ENCODE results near the gene ZNRF3. TPM values are rescaled to one million over a fixed set of nuclear protein-coding genes. Genes with fewer than 3 reads are reported as not detected.
"Not testable (repeated sequence)": the region's sequence is repeated elsewhere in the genome, so short reads cannot be mapped to it uniquely, and the experiment has no call there.

The ZNRF3 gene
- total RNA-seq, 4 donors from 2014 or later = 6.1 to 23.2 (median 12.0) TPM

DNA sequence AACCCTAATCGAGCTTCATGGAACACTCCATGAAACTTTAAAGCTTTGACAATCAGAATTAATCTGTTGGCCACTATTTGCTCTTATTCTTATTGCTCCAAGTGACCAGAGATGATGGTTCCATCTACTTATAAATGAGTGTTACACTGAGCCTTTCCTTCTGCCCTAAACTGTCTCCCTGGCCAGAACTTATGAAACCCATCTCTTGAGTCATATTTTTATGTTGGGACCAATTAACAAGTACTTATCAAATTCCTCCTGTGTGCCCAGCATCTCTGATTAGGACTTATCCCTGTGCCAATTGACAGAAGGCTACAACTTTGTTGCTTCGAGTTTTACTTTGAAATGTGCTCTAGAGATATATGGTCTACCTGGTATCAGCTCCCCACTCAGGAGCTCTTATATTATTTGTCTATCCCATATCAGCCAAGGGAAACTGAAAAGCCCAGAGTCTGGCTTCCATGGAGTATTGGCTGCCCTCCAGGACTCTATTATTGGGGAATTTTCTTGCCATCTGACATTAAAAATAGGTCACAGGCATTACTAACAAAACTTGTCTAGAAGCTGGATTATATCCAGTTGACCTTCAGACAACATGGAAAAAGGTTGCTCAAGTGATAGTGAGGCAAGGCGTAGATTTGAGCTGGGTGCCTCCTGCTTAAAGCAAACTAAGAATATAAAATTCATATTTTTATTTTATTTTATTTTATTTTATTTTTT is 198.3 kb downstream of the ZNRF3 start:
- intact Hi-C loops (cut with DNase I; ENCODE audit: low total_unique reads) = no loop called here
- no peaks in the 10 kb centered on the region for H3K27me3 ChIP-seq
- no peak for DNase-seq
- no peak for TF ChIP-seq POLR2A (IDR thresholded peaks at IDR 0.05)
- H3K9me3 ChIP-seq = no peaks in the 10 kb centered on the region
- H3K4me3 ChIP-seq = no peak overlapping the region
- H3K36me3 ChIP-seq = no peaks in the 10 kb centered on the region
- no peaks in the 10 kb centered on the region for H3K4me1 ChIP-seq
- H3K27ac ChIP-seq = no peak overlapping the region

DNA sequence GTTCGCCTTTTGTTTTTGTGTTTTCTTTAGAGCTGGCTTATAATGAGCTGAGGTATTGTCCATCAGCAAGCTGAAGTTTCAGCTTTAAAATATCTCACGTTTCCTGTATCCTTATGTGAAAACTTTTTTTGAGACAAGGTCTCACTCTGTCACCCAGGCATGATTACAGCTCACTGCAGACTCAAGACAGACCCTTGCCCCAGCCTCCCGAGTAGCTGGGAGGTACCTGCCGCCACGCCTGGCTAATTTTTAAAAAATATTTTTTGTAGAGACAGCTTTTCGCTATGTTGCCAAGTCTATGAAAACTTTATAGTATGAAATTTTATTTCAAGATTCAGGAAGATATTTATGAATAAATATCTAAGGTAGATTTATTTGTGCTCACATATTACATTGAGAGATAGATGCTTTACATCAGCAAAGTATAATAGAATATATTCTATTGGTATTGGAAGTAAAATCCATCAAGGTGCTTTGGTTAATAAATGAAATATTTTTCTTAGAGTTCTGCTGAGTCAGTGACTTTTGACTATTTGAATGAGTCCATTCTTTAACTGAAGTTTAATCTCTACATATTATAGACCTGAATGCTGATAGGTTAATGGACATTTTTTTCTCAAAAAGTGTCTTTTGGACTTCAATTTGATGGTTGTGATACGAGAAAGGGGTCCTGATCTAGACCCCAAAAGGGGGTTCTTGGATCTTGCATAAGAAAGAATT is 199.6 kb downstream of the ZNRF3 start:
- no peaks in the 10 kb centered on the region for H3K4me1 ChIP-seq
- H3K27ac ChIP-seq = no peak overlapping the region
- intact Hi-C loops (cut with DNase I; ENCODE audit: low total_unique reads) = no loop called here
- H3K36me3 ChIP-seq = no peaks in the 10 kb centered on the region
- no peak overlapping the region for H3K4me3 ChIP-seq
- no peaks in the 10 kb centered on the region for H3K9me3 ChIP-seq
- H3K27me3 ChIP-seq = no peaks in the 10 kb centered on the region
- TF ChIP-seq, protein P1, sequence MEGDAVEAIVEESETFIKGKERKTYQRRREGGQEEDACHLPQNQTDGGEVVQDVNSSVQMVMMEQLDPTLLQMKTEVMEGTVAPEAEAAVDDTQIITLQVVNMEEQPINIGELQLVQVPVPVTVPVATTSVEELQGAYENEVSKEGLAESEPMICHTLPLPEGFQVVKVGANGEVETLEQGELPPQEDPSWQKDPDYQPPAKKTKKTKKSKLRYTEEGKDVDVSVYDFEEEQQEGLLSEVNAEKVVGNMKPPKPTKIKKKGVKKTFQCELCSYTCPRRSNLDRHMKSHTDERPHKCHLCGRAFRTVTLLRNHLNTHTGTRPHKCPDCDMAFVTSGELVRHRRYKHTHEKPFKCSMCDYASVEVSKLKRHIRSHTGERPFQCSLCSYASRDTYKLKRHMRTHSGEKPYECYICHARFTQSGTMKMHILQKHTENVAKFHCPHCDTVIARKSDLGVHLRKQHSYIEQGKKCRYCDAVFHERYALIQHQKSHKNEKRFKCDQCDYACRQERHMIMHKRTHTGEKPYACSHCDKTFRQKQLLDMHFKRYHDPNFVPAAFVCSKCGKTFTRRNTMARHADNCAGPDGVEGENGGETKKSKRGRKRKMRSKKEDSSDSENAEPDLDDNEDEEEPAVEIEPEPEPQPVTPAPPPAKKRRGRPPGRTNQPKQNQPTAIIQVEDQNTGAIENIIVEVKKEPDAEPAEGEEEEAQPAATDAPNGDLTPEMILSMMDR (IDR thresholded peaks at IDR 0.05) = no peak
- no peak for TF ChIP-seq POLR2A (IDR thresholded peaks at IDR 0.05)
- DNase-seq = no peak

DNA sequence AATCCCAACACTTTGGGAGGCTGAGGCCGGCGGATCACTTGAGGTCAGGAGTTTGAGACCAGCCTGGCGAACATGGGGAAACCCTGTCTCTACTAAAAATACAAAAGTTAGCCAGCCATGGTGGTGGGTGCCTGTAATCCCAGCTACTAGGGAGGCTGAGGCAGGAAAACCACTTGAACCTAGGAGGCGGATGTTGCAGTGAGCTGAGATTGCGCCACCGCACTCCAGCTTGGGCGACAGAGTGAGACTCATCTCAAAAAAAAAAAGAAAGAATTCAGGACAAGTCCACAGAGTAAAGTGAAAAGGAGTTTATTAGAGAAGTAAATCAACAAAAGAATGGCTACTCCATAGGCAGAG is 200.2 kb downstream of the ZNRF3 start:
- DNase-seq, H3K9me3 ChIP-seq, H3K27ac ChIP-seq: not testable (repeated sequence)

DNA sequence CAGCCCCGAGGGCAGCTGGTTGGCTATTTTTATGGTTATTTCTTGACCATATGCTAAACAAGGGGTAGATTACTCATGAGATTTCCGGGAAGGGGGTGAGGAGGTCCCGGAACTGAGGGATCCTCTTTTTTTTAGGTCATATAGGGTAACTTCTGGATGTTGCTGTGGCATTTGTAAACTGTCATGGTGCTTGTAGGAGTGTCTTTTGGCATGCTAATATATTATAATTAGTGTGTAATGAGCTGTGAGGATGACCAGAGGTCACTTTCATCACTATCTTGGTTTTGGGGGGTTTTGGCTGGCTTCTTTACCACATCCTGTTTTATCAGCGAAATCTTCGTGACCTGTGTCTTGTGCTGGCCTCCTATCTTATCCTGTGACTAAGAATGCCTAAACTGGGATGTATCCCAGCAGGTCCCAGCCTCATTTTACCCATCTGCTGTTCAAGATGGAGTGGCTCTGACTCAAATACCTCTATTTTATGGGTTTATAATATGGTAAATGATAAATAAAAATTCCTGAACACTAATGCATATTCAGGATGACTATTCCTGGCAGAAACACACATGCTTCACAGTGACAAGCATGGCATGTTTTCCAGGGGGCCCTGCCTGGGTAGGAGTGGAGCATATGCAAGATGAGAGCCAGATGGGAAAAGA is 200.7 kb downstream of the ZNRF3 start:
- H3K4me1 ChIP-seq = no peaks in the 10 kb centered on the region
- H3K27me3 ChIP-seq = no peaks in the 10 kb centered on the region
- DNase-seq = no peak
- no peak for TF ChIP-seq POLR2A (IDR thresholded peaks at IDR 0.05)
- TF ChIP-seq, protein P1 (IDR thresholded peaks at IDR 0.05) = no peak
- intact Hi-C loops (cut with DNase I; ENCODE audit: low total_unique reads) = no loop called here
- no peak overlapping the region for H3K27ac ChIP-seq
- no peaks in the 10 kb centered on the region for H3K9me3 ChIP-seq
- no peaks in the 10 kb centered on the region for H3K36me3 ChIP-seq
- no peak overlapping the region for H3K4me3 ChIP-seq

More for the DNA sequence above, 200.2 kb downstream of the ZNRF3 start:
- H3K27me3 ChIP-seq; H3K36me3 ChIP-seq; H3K4me1 ChIP-seq; intact Hi-C loops (cut with DNase I; ENCODE audit: low total_unique reads); H3K4me3 ChIP-seq: not testable (repeated sequence)

DNA sequence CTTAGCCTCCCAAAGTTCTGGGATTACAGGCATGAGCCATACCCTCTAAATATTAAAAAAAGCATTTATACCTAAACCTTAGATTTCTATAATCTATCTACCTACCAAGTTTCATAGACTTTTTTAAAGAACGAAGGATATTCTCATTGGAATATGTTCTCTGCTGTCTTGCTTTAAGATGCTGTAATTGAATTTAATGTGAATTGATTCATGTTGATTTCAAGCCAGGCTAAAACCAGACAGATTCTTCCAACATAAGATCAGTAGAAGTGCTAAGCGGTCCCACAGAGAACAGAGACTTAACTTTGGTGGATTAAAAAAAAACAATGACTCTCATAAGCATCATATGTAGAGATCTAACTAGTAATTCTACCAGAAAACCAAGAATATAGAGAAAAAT is 203.6 kb downstream of the ZNRF3 start:
- intact Hi-C loops (cut with DNase I; ENCODE audit: low total_unique reads) = no loop called here
- TF ChIP-seq POLR2A (IDR thresholded peaks at IDR 0.05) = no peak
- TF ChIP-seq, protein P1 (IDR thresholded peaks at IDR 0.05) = no peak
- no peaks in the 10 kb centered on the region for H3K9me3 ChIP-seq
- H3K36me3 ChIP-seq = no peaks in the 10 kb centered on the region
- no peak overlapping the region for H3K27ac ChIP-seq
- DNase-seq = no peak
- no peaks in the 10 kb centered on the region for H3K4me1 ChIP-seq
- H3K27me3 ChIP-seq = no peaks in the 10 kb centered on the region
- H3K4me3 ChIP-seq = no peak overlapping the region

DNA sequence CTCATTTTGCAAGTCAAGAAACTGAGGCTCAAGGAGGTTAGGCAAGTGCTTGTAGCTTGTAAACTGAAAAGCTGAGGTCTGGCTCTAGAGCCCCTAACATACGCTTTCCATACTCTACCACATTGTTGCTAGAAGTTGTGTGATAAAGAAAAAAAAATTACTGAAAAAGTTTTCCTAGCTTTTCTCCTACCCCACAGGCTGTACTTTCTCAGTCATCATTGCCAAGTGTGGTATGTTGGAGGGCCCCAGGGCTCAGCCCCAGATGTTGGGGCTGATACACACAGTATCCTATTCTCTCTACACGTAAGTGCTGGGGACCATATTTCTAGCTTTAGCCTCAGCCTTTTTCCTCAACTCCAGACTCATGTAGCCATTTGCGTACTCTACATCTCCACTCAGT is 205.4 kb downstream of the ZNRF3 start:
- Histone ChIP-seq H3K27me3 (no peaks in the 10 kb centered on the region), H3K4me1 (no peaks in the 10 kb centered on the region), H3K36me3 (no peaks in the 10 kb centered on the region), H3K9me3 (no peaks in the 10 kb centered on the region), H3K27ac (no peak overlapping the region), H3K4me3 (no peak overlapping the region)
- intact Hi-C loops (cut with DNase I; ENCODE audit: low total_unique reads) = no loop called here
- no peak for TF ChIP-seq POLR2A (IDR thresholded peaks at IDR 0.05)
- TF ChIP-seq, protein P1 (IDR thresholded peaks at IDR 0.05) = no peak
- DNase-seq = no peak

All from uterus (tissue), 4 donors.